K562 (cell line): Measurements from ENCODE around the gene SLC12A1. TPM values are rescaled to one million over a fixed set of nuclear protein-coding genes. Genes with fewer than 3 reads are reported as not detected.

Experiments
- ATAC-seq: fragments of 200-7000 bp; cut with Tn5 transposase; 3 replicates; pipeline ENCODE4 v1.9.1; 2020; ENCODE audit warnings: moderate library complexity
- BruUV-seq: library from RNA; stranded (reverse); fragments of 400-500 nt; replicated peaks from 2 replicates; lab custom pipeline; 2021; lab: Mats Ljungman, UMichigan
- CTCF ChIA-PET: fragments of 300-600 bp; formaldehyde crosslinking; extraction: SDS; loops from one replicate; lab custom pipeline; 2021; ENCODE audit warnings: low intra/inter-chr PET ratio; lab: Yijun Ruan, JAX
- POLR2A ChIA-PET: fragments of 300-600, 350-650 bp; sonication (Branson Sonifier 250); formaldehyde crosslinking; extraction: SDS; loops from one replicate; lab custom pipeline; 2021; ENCODE audit warnings: antibody characterized with exemption, inconsistent platforms; lab: Yijun Ruan, JAX
- DNase-seq, 4 experiments: peaks; one replicate each; pipeline versions ENCODE4 v3.0.0 to v3.0.0-alpha.2; 2011 to 2018; ENCODE audit warnings: low spot score in 3 of 4, mixed read lengths in 3 of 4; ENCODE audit errors: extremely low read depth in 1 of 4
- FAIRE-seq: peaks from 2 replicates; lab custom pipeline; 2011; peaks lifted over from hg19 to GRCh38; lab: Jason Lieb, UNC
- H2AFZ ChIP-seq: 2 replicates; pipeline ENCODE4 v1.6.0; 2011; ENCODE audit warnings: low read depth, low read length, control low read depth, inconsistent platforms
- H3K27ac ChIP-seq: fragments of 200-600 bp; 3 replicates; pipeline ENCODE4 v1.8.0; 2011; ENCODE audit warnings: low read depth, mild to moderate bottlenecking, control low read depth, inconsistent platforms, low read length, moderate library complexity, mixed read lengths; ENCODE audit errors: extremely low read depth
- H3K27me3 ChIP-seq, 2 experiments: fragments of 300-600 bp in 1 of 2; 2 replicates in 1 of 2; 3 replicates in 1 of 2; pipeline versions ENCODE4 v1.6.0 to v1.8.0; 2011; ENCODE audit warnings: inconsistent platforms in 2 of 2, low read length in 2 of 2, mild to moderate bottlenecking in 1 of 2, mixed read lengths in 1 of 2, moderate library complexity in 1 of 2; ENCODE audit not compliant: control insufficient read depth in 2 of 2, insufficient read depth in 2 of 2
- H3K36me3 ChIP-seq: fragments of 300-600 bp; 3 replicates; pipeline ENCODE4 v1.8.0; 2011; ENCODE audit warnings: mild to moderate bottlenecking, low read length, inconsistent platforms; ENCODE audit not compliant: control insufficient read depth, insufficient read depth
- H3K4me1 ChIP-seq, 2 experiments: fragments of 200-600 bp in 1 of 2; replicated peaks in 1 of 2; 2 replicates in 1 of 2; 3 replicates in 1 of 2; pipeline versions ENCODE4 v1.5.1 to v1.8.0; 2011; ENCODE audit warnings: inconsistent platforms in 2 of 2, low read length in 2 of 2, mild to moderate bottlenecking in 1 of 2, mixed read lengths in 1 of 2, moderate library complexity in 1 of 2; ENCODE audit not compliant: control insufficient read depth in 2 of 2, insufficient read depth in 2 of 2
- H3K4me2 ChIP-seq: 2 replicates; pipeline ENCODE4 v1.6.1; 2011; ENCODE audit warnings: low read length, control low read depth, inconsistent platforms, mixed read lengths; ENCODE audit not compliant: insufficient read depth
- H3K4me3 ChIP-seq: fragments of 200-600 bp; sonication (generic), shearing (Covaris generic); 2 replicates; pipeline ENCODE4 v1.5.1; 2016; ENCODE audit warnings: control low read depth, inconsistent platforms
- H3K79me2 ChIP-seq: fragments of 200-600 bp; 3 replicates; pipeline ENCODE4 v1.8.0; 2011; ENCODE audit warnings: low read length, inconsistent platforms; ENCODE audit not compliant: control insufficient read depth, insufficient read depth
- H3K9ac ChIP-seq, 2 experiments: 2 replicates each; pipeline versions ENCODE4 v1.6.0 to v1.6.1; 2011; ENCODE audit warnings: low read depth in 2 of 2, low read length in 2 of 2, control low read depth in 1 of 2, inconsistent platforms in 1 of 2, mild to moderate bottlenecking in 1 of 2, mixed read lengths in 1 of 2; ENCODE audit not compliant: insufficient read depth in 1 of 2
- H3K9me1 ChIP-seq: one replicate; pipeline ENCODE4 v1.6.0; 2011; ENCODE audit warnings: inconsistent platforms, mild to moderate bottlenecking, low read length, moderate library complexity; ENCODE audit not compliant: control insufficient read depth, insufficient read depth
- H3K9me3 ChIP-seq: replicated peaks from 2 replicates; pipeline ENCODE4 v1.5.1; 2011; ENCODE audit warnings: low read depth, low read length, inconsistent platforms; ENCODE audit not compliant: control insufficient read depth, insufficient read depth
- H4K20me1 ChIP-seq: replicated peaks from 2 replicates; pipeline ENCODE4 v1.6.1; 2011; ENCODE audit warnings: low read length, inconsistent platforms, mixed read lengths; ENCODE audit not compliant: control insufficient read depth, insufficient read depth
- BRD4 ChIP-seq: fragments of 200-600 bp; sonication (generic); IDR thresholded peaks from 2 replicates; pipeline ENCODE4 v1.6.1; 2017; ENCODE audit warnings: inconsistent platforms
- CEBPB ChIP-seq: fragments of 450-650 bp; IDR thresholded peaks from 2 replicates; pipeline ENCODE4 v1.6.1; 2016; ENCODE audit warnings: missing genetic modification characterization, missing compliant biosample characterization
- COPS2 ChIP-seq: fragments of 450-650 bp; conservative IDR thresholded peaks from 2 replicates; pipeline ENCODE4 v1.6.1; 2016; ENCODE audit warnings: mild to moderate bottlenecking, moderate library complexity
- ETS1 ChIP-seq: conservative IDR thresholded peaks from 2 replicates; pipeline ENCODE4 v1.6.1; 2011; ENCODE audit warnings: low read depth, mild to moderate bottlenecking, low read length; ENCODE audit not compliant: control insufficient read depth
- KDM1A ChIP-seq, 2 experiments: fragments of 450-650 bp; IDR thresholded peaks; 2 replicates each; pipeline ENCODE4 v1.6.1; 2016; ENCODE audit warnings: mild to moderate bottlenecking in 2 of 2
- MBD1 ChIP-seq: fragments of 250-450 bp; sonication (Bioruptor Pico); IDR thresholded peaks from 2 replicates; pipeline ENCODE4 v1.8.0; 2022; ENCODE audit warnings: inconsistent platforms
- MTF1 ChIP-seq: fragments of 250-450 bp; sonication (Bioruptor Pico); IDR thresholded peaks from 2 replicates; pipeline ENCODE4 v1.9.0; 2021; ENCODE audit warnings: moderate library complexity, mild to moderate bottlenecking, inconsistent platforms, borderline replicate concordance
- RBM34 ChIP-seq: fragments of 200-400 bp; formaldehyde crosslinking; IDR thresholded peaks from 2 replicates; pipeline ENCODE4 v1.6.1; 2018; ENCODE audit warnings: low read length, borderline replicate concordance; ENCODE audit not compliant: insufficient read depth
- STAT6 ChIP-seq: sonication (generic); formaldehyde crosslinking; IDR thresholded peaks from 2 replicates; pipeline ENCODE4 v1.8.1; 2023; ENCODE audit warnings: mild to moderate bottlenecking, missing genetic modification reagents
- WGBS: fragments of 100-300 bp; shearing (Covaris generic); methylation state at CpG from one replicate; pipeline ENCODE4 v1.1.6; 2016; ENCODE audit warnings: low coverage, mixed read lengths; ENCODE audit not compliant: insufficient coverage; ENCODE audit errors: missing lambda C conversion rate; 5-methylcytosine and 5-hydroxymethylcytosine counted together
- in situ Hi-C: fragments of 300-500 bp; cut with MboI; formaldehyde crosslinking; loops from 4 replicates; pipeline ENCODE4 v1.15.0; 2018; ENCODE audit warnings: inconsistent platforms, mixed read lengths
- intact Hi-C: fragments of 100-400 bp; cut with micrococcal nuclease; formaldehyde crosslinking; loops from 2 replicates; pipeline ENCODE4 v1.14.2; 2022
- polyA plus RNA-seq, 8 experiments: library from polyadenylated mRNA; depleted of rRNA in 4 of 8; stranded (reverse) in 5 of 8; unstranded in 3 of 8; fragments of >200 nt; fragmentation: Nextera tagmentation in 2 of 8; fragmentation: Illumina TruSeq in 1 of 8; extraction: Ambion mirVana in 2 of 8; extraction: Trizol in 1 of 8; gene quantifications; 2 replicates each; pipeline versions ENCODE4 v1.2.1 to v1.2.3, GENCODE V29; 2011 to 2014; ENCODE audit warnings: inconsistent platforms in 1 of 8, missing spikeins in 1 of 8
- total RNA-seq, 7 experiments: library from RNA; depleted of rRNA in 6 of 7; stranded (reverse); fragments of >200 nt in 6 of 7; fragmentation: Illumina TruSeq in 2 of 7; extraction: Trizol in 2 of 7; gene quantifications; 2 replicates each; pipeline versions ENCODE4 v1.2.1 to v1.2.3, GENCODE V29; 2011 to 2021; ENCODE audit warnings: low replicate concordance in 1 of 7

Gene SLC12A1
- total and polyA plus RNA-seq, 9 of the 15 experiments (the other 6 are each of a cell fraction or from before 2014, with no cell fraction given): not detected

GRCh38 chr15:48282216-48282615 is 76.1 kb downstream of the SLC12A1 start:
- H3K4me1 ChIP-seq: no peaks in the 10 kb centered on the region
- no peak overlapping the region for H3K4me2 ChIP-seq
- H3K27ac ChIP-seq: no peak overlapping the region
- H4K20me1 ChIP-seq: no peaks in the 10 kb centered on the region
- ATAC-seq (no peak), FAIRE-seq (no peak), DNase-seq (no peak)
- in situ Hi-C loops (no loop called here), intact Hi-C loops (no loop called here)
- BruUV-seq: no TSS peak
- 0% methylated on average over 4 of the region's 4 CpGs for WGBS
- no peaks in the 10 kb centered on the region for H3K36me3 ChIP-seq
- TF ChIP-seq ETS1: no peak
- TF ChIP-seq CEBPB (tag): no peak
- no peak for TF ChIP-seq COPS2
- no peak for TF ChIP-seq BRD4
- no peak for TF ChIP-seq STAT6
- TF ChIP-seq MTF1 (CRISPR knock-in tag): no peak
- TF ChIP-seq KDM1A (IDR thresholded peaks at IDR 0.05): no peak
- no peak for TF ChIP-seq RBM34
- TF ChIP-seq MBD1 (CRISPR knock-in tag): no peak
- no peak overlapping the region for H3K4me3 ChIP-seq
- H3K79me2 ChIP-seq: no peaks in the 10 kb centered on the region
- H2AFZ ChIP-seq: no peak overlapping the region
- no peaks in the 10 kb centered on the region for H3K9me3 ChIP-seq
- CTCF ChIA-PET: no interaction called here
- POLR2A ChIA-PET: no interaction called here
- no peak overlapping the region for H3K9ac ChIP-seq
- no peaks in the 10 kb centered on the region for H3K9me1 ChIP-seq
- H3K27me3 ChIP-seq: no peaks in the 10 kb centered on the region
